B cell (primary cell): Measurements from ENCODE around the gene NR6A1. TPM values are rescaled to one million over a fixed set of nuclear protein-coding genes. Genes with fewer than 3 reads are reported as not detected.

ENCODE experiments used
- ATAC-seq: fragments of 200-7000 bp; cut with Tn5 transposase; one replicate; pipeline ENCODE4 v1.10.0; 2021; ENCODE audit warnings: low read depth, mild to moderate bottlenecking, moderate number of reproducible peaks, moderate library complexity
- CTCF ChIA-PET: fragments of 350-600 bp; sonication (Branson Sonifier 250); formaldehyde crosslinking; loops from one replicate; lab custom pipeline; 2021; ENCODE audit warnings: antibody characterized with exemption, inconsistent platforms; lab: Charles Lee
- POLR2A ChIA-PET: fragments of 350-600 bp; sonication (Branson Sonifier 250); formaldehyde crosslinking; loops from one replicate; lab custom pipeline; 2021; ENCODE audit warnings: antibody characterized with exemption; lab: Charles Lee
- DNase-seq: peaks from one replicate; pipeline ENCODE4 v3.0.0; 2013
- H2AFZ ChIP-seq: 2 replicates; pipeline ENCODE4 v1.6.1; 2012; ENCODE audit warnings: mild to moderate bottlenecking, low read depth, low read length; ENCODE audit not compliant: insufficient read depth, poor library complexity, severe bottlenecking
- H3K27ac ChIP-seq, 2 donors: 1 replicate in 1 of 2; 2 replicates in 1 of 2; pipeline ENCODE4 v1.5.1; 2012 to 2013; ENCODE audit warnings: low read length in 2 of 2, mild to moderate bottlenecking in 2 of 2, moderate library complexity in 1 of 2
- H3K27me3 ChIP-seq, 4 experiments: fragments of 200-600 bp in 1 of 4; sonication (generic) in 1 of 4; replicated peaks in 1 of 4; 1 replicate in 2 of 4; 2 replicates in 2 of 4; pipeline versions ENCODE4 v1.6.1 to v1.7.0; 2013 to 2016; ENCODE audit warnings: low read length in 3 of 4, mild to moderate bottlenecking in 2 of 4, mixed read lengths in 1 of 4, moderate library complexity in 1 of 4; ENCODE audit not compliant: insufficient read depth in 4 of 4, control insufficient read depth in 3 of 4; ENCODE audit errors: control extremely low read depth in 1 of 4
- H3K36me3 ChIP-seq, 2 experiments: replicated peaks in 1 of 2; 1 replicate in 1 of 2; 2 replicates in 1 of 2; pipeline versions ENCODE4 v1.6.1 to v1.7.1; 2013; ENCODE audit warnings: low read length in 1 of 2; ENCODE audit not compliant: insufficient read depth in 2 of 2, control insufficient read depth in 1 of 2; ENCODE audit errors: control extremely low read depth in 1 of 2, extremely low read depth in 1 of 2
- H3K4me1 ChIP-seq, 2 donors: fragments of 200-600 bp in 1 of 2; sonication (generic) in 1 of 2; 1 replicate in 1 of 2; 2 replicates in 1 of 2; pipeline versions ENCODE4 v1.5.1 to v1.6.1; 2013 to 2017; ENCODE audit warnings: low read length in 2 of 2; ENCODE audit not compliant: control insufficient read depth in 2 of 2, insufficient read depth in 2 of 2
- H3K4me2 ChIP-seq: replicated peaks from 2 replicates; pipeline ENCODE3; 2012; ENCODE audit warnings: mild to moderate bottlenecking, low read depth, low read length; ENCODE audit not compliant: poor library complexity, severe bottlenecking
- H3K4me3 ChIP-seq, 5 experiments: fragments of 200-600 bp in 1 of 5; sonication (generic) in 1 of 5; 1 replicate in 3 of 5; 2 replicates in 2 of 5; pipeline versions ENCODE4 v1.5.1 to v1.7.0; 2011 to 2016; ENCODE audit warnings: low read length in 4 of 5, mild to moderate bottlenecking in 4 of 5, low read depth in 2 of 5, control low read depth in 1 of 5, moderate library complexity in 1 of 5; ENCODE audit not compliant: insufficient read depth in 1 of 5; ENCODE audit errors: control extremely low read depth in 1 of 5, extremely low read depth in 1 of 5
- H3K79me2 ChIP-seq: fragments of 200-600 bp; sonication (generic); one replicate; pipeline ENCODE4 v1.6.0; 2016; ENCODE audit warnings: low read length; ENCODE audit not compliant: control insufficient read depth, insufficient read depth
- H3K9ac ChIP-seq: fragments of 200-600 bp; sonication (generic); 2 replicates; pipeline ENCODE4 v1.6.1; 2017; ENCODE audit warnings: mild to moderate bottlenecking, low read length, moderate library complexity
- H3K9me3 ChIP-seq, 3 donors: one replicate each; pipeline versions ENCODE4 v1.6.1 to v1.7.1; 2013; ENCODE audit warnings: low read length in 2 of 3; ENCODE audit not compliant: control insufficient read depth in 2 of 3, insufficient read depth in 1 of 3; ENCODE audit errors: control extremely low read depth in 1 of 3
- H4K20me1 ChIP-seq: 2 replicates; pipeline ENCODE4 v1.6.0; 2012; ENCODE audit warnings: mild to moderate bottlenecking, low read length; ENCODE audit not compliant: insufficient read depth, control insufficient read depth, poor library complexity, severe bottlenecking
- H3K27ac Mint-ChIP-seq: one replicate; pipeline ENCODE4 v1.8.0; 2021; ENCODE audit warnings: mixed read lengths
- H3K27me3 Mint-ChIP-seq: one replicate; pipeline ENCODE4 v1.8.0; 2021; ENCODE audit warnings: mixed read lengths
- H3K4me1 Mint-ChIP-seq: one replicate; pipeline ENCODE4 v1.8.0; 2021; ENCODE audit warnings: mixed read lengths
- H3K4me3 Mint-ChIP-seq: one replicate; pipeline ENCODE4 v1.8.0; 2021; ENCODE audit warnings: mixed read lengths
- H3K9me3 Mint-ChIP-seq: one replicate; pipeline ENCODE4 v1.8.0; 2022; ENCODE audit warnings: mixed read lengths; ENCODE audit not compliant: insufficient read depth
- EZH2 ChIP-seq: IDR thresholded peaks from 2 replicates; pipeline ENCODE4 v1.6.1; 2012; ENCODE audit warnings: borderline replicate concordance, low read depth, mild to moderate bottlenecking, moderate library complexity, low read length; ENCODE audit not compliant: insufficient read depth, poor library complexity, severe bottlenecking
- WGBS: methylation state at CpG from one replicate; pipeline ENCODE4 v1.1.5; 2013; ENCODE audit warnings: missing lambda C conversion rate; ENCODE audit not compliant: insufficient coverage; 5-methylcytosine and 5-hydroxymethylcytosine counted together
- intact Hi-C: fragments of 100-400 bp; cut with micrococcal nuclease; formaldehyde crosslinking; loops from one replicate; pipeline ENCODE4 v1.10.0; 2022
- polyA plus RNA-seq: library from polyadenylated mRNA; depleted of rRNA; stranded (reverse); fragments of >200 nt; gene quantifications from 2 replicates; pipeline ENCODE4 v1.2.3, GENCODE V29; 2012
- total RNA-seq, 2 donors: library from RNA; stranded (reverse); fragments of 120-200 nt in 1 of 2; gene quantifications; 1 replicate in 1 of 2; 2 replicates in 1 of 2; pipeline versions ENCODE4 v1.2.3 to v1.2.4, GENCODE V29; 2013 to 2022
- TF ChIP-seq, protein P1 (sequence below): fragments of 200-600 bp; IDR thresholded peaks from one replicate; pipeline ENCODE4 v1.8.0; 2022; ENCODE audit warnings: antibody characterized with exemption, mild to moderate bottlenecking

NR6A1 gene
- total and polyA plus RNA-seq, 2 donors (not counting 1 experiment from before 2014, with no cell fraction given) = 0.09 to 0.67 TPM

DNA sequence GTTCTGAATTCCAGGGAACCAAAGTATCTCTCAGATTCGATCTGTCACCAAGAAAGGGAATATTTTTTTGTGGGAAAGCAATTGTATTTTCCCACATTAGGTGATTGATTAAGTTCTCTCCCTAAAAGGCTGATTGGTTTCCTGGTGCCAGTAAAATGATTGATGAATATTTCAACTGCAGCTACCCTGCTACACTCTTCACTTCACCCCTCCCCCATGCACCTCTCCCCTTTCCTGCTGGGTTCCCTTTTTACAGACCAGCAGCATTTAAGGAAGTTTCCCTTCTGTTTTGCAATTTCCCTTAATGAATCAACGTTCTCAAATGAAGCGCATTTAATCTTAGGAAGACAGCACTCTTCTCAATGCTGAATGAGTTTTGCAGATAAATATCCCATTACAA is 13.1 kb downstream of the NR6A1 start:
- Histone ChIP-seq H3K79me2 (no peaks in the 10 kb centered on the region), H4K20me1 (no peaks in the 10 kb centered on the region), H3K27me3 (peaks cover 0 to 4% (median 1%) of the 10 kb centered on the region in 4 experiments), H3K9ac (no peak overlapping the region), H3K4me1 (peaks cover 4 to 6% of the 10 kb centered on the region in 2 donors), H3K27ac (no peak overlapping the region), H3K9me3 (no peaks in the 10 kb centered on the region), H3K4me3 (no peak overlapping the region), H3K36me3 (no peaks in the 10 kb centered on the region), H3K4me2 (no peak overlapping the region), H2AFZ (no peak overlapping the region)
- Mint-ChIP-seq H3K27ac (no peak overlapping the region), H3K4me3 (no peak overlapping the region), H3K27me3 (peaks cover 31% of the 10 kb centered on the region), H3K9me3 (no peaks in the 10 kb centered on the region), H3K4me1 (peaks cover 3% of the 10 kb centered on the region)
- POLR2A ChIA-PET = no interaction called here
- no peak for ATAC-seq
- WGBS = no CpG with 5 or more reads among the region's 3 CpGs
- intact Hi-C loops = no loop called here
- DNase-seq = no peak
- CTCF ChIA-PET = interaction anchor here (1.5 to 1.8 kb wide), 3 partner anchors 13 to 94 kb away, joined by 3 to 7 read pairs (median 5); partner anchors contain the start of genes NR6A1 and WDR38
- TF ChIP-seq, protein P1, sequence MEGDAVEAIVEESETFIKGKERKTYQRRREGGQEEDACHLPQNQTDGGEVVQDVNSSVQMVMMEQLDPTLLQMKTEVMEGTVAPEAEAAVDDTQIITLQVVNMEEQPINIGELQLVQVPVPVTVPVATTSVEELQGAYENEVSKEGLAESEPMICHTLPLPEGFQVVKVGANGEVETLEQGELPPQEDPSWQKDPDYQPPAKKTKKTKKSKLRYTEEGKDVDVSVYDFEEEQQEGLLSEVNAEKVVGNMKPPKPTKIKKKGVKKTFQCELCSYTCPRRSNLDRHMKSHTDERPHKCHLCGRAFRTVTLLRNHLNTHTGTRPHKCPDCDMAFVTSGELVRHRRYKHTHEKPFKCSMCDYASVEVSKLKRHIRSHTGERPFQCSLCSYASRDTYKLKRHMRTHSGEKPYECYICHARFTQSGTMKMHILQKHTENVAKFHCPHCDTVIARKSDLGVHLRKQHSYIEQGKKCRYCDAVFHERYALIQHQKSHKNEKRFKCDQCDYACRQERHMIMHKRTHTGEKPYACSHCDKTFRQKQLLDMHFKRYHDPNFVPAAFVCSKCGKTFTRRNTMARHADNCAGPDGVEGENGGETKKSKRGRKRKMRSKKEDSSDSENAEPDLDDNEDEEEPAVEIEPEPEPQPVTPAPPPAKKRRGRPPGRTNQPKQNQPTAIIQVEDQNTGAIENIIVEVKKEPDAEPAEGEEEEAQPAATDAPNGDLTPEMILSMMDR = no peak
- TF ChIP-seq EZH2 = no peak

DNA sequence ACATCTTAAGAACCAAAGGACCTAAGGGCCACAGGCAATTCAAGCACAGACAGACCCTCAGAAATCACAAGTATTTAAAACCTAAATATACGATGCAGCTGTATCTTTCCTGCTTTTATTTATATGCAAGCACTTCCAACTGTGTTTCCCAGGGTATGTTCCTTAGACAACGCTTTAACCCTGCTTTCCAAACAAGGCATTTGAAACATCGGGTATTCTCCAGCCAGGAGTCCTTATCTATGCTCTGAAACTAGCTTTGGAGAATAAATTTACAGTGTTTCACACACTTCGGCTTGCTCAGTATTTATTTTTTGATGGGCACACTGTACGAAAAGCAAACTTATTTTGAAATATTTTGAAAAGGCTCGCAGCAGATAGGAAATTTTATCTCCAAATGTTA is 13.5 kb downstream of the NR6A1 start:
- Histone ChIP-seq H2AFZ (no peak overlapping the region), H3K27me3 (peaks cover 0 to 4% (median 1%) of the 10 kb centered on the region in 4 experiments), H3K4me3 (no peak overlapping the region), H3K4me1 (peaks cover 4 to 6% of the 10 kb centered on the region in 2 donors), H3K9ac (no peak overlapping the region), H4K20me1 (no peaks in the 10 kb centered on the region), H3K27ac (no peak overlapping the region), H3K36me3 (no peaks in the 10 kb centered on the region), H3K4me2 (no peak overlapping the region), H3K9me3 (no peaks in the 10 kb centered on the region), H3K79me2 (no peaks in the 10 kb centered on the region)
- ChIA-PET CTCF (no interaction called here), POLR2A (no interaction called here)
- H3K4me1 Mint-ChIP-seq = peaks cover 3% of the 10 kb centered on the region
- no peak overlapping the region for H3K27ac Mint-ChIP-seq
- intact Hi-C loops = no loop called here
- TF ChIP-seq EZH2 = no peak
- TF ChIP-seq, protein P1 = no peak
- H3K4me3 Mint-ChIP-seq = no peak overlapping the region
- no peak for ATAC-seq
- H3K27me3 Mint-ChIP-seq = peaks cover 28% of the 10 kb centered on the region
- no peak for DNase-seq
- no peaks in the 10 kb centered on the region for H3K9me3 Mint-ChIP-seq
- WGBS = 35% methylated on average over 4 of the region's 6 CpGs
